ENCODE data around the gene MMP28. TPM values are rescaled to one million over a fixed set of nuclear protein-coding genes. Genes with fewer than 3 reads are reported as not detected.

MMP28 gene
- total RNA-seq, 1 experiment from 2014 or later, result 2.4 TPM

DNA sequence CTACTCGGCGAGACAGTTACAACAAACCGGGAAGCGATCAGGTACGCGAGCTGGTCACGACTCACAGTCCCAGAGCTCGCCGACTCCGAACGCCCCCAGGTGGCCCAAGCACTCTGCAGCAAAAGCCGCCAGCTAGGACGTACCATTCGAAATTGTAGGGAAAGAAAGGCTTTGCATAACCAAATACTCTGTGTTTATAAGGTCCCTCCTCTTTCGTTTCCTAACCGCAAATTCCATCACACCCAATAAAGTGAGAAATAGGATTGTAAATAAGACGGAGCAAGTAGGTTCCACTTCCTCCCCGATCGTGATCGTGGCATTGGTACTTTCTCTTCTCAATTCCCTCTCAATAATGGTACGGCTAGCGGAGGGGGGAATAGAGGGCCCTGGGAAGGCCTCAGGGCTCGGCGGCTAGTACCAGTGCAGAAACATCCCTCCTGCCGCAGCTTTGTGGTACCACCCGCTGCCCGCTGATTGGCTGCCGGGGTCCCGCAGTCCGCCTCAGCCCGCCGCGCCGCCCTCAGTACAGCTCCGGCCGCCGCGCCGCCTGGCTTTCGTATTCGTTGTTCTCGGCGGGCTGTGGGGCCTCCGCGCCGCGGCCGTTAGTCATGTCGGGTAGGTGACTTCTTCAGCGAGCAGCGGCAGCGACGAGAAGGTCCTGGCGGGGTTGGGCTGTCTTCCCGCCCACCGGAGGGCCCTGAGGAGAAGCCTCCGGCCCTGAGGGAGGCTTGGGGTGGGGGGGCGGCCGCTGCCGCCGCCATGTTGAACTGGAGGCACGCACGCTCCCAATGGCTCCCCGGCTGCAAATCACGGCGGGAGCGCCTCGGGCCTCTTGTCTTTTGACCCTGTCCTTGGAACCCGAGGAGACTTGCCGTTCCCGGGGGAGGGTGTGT, 13.8 kb upstream of the MMP28 start, which contains the start of gene TAF15:
TSS of gene TAF15 (plus strand) at position 523 of the 893 bp plus-strand sequence. CDS start at position 609, 86 bp downstream.
- Histone ChIP-seq H3K27me3 (ENCODE audit: low read length) (no peaks in the 10 kb centered on the region), H4K20me1 (ENCODE audit: low read length) (peaks cover 22% of the 10 kb centered on the region), H3K36me3 (ENCODE audit: low read depth, low read length) (peaks cover 8% of the 10 kb centered on the region; the same call in 1 of the 2 replicates), H3F3A (ENCODE audit: low read length, unreplicated experiment) (no peaks in the 10 kb centered on the region), H3K79me2 (ENCODE audit: low read length) (peaks cover 49% of the 10 kb centered on the region), H3K9me2 (replicated peaks; ENCODE audit: low read length) (no peaks in the 10 kb centered on the region), H3K4me2 (ENCODE audit: low read length) (peak within 1 kb of the TSS; percentile 97), H3K27ac (ENCODE audit: low read length) (peak within 1 kb of the TSS; percentile 88), H3K9ac (ENCODE audit: low read length) (peak within 1 kb of the TSS; percentile 93), H3K4me3 (ENCODE audit: low read length) (peak within 1 kb of the TSS; percentile 97), H3K9me3 (ENCODE audit: low read length) (no peaks in the 10 kb centered on the region), H3K4me1 (ENCODE audit: insufficient read depth, low read length) (peaks cover 31% of the 10 kb centered on the region), H2AFZ (ENCODE audit: low read length) (peak within 1 kb of the TSS; percentile 86)
- peak; percentile 90 for ATAC-seq
- no TSS peak for BruUV-seq (replicated peaks)
- DNase-seq, result peak; percentile 94
- CTCF ChIA-PET, result interaction anchor here (0.5 to 1.9 kb wide), 3 partner anchors 42 to 137 kb away, joined by 3 to 18 read pairs (median 11); no protein-coding TSS in a partner anchor
- intact Hi-C loops (cut with micrococcal nuclease), result loop anchor here (5.0 kb wide), 1 partner anchor 557 kb away; no protein-coding TSS in a partner anchor
- TF ChIP-seq EZH2phosphoT487 (IDR thresholded peaks at IDR 0.05; ENCODE audit: borderline replicate concordance, low read length) (no peak), EZH2 (IDR thresholded peaks at IDR 0.05; ENCODE audit: low read length, unreplicated experiment) (no peak)
- TF ChIP-seq, protein P1, sequence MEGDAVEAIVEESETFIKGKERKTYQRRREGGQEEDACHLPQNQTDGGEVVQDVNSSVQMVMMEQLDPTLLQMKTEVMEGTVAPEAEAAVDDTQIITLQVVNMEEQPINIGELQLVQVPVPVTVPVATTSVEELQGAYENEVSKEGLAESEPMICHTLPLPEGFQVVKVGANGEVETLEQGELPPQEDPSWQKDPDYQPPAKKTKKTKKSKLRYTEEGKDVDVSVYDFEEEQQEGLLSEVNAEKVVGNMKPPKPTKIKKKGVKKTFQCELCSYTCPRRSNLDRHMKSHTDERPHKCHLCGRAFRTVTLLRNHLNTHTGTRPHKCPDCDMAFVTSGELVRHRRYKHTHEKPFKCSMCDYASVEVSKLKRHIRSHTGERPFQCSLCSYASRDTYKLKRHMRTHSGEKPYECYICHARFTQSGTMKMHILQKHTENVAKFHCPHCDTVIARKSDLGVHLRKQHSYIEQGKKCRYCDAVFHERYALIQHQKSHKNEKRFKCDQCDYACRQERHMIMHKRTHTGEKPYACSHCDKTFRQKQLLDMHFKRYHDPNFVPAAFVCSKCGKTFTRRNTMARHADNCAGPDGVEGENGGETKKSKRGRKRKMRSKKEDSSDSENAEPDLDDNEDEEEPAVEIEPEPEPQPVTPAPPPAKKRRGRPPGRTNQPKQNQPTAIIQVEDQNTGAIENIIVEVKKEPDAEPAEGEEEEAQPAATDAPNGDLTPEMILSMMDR (conservative IDR thresholded peaks at IDR 0.05; ENCODE audit: low read depth, low read length), result peak; percentile 78
- POLR2A ChIA-PET (ENCODE audit: unreplicated experiment), result interaction anchor here (0.5 to 1.5 kb wide), 5 partner anchors 10 to 707 kb away, joined by 3 to 6 read pairs (median 4); no protein-coding TSS in a partner anchor

DNA sequence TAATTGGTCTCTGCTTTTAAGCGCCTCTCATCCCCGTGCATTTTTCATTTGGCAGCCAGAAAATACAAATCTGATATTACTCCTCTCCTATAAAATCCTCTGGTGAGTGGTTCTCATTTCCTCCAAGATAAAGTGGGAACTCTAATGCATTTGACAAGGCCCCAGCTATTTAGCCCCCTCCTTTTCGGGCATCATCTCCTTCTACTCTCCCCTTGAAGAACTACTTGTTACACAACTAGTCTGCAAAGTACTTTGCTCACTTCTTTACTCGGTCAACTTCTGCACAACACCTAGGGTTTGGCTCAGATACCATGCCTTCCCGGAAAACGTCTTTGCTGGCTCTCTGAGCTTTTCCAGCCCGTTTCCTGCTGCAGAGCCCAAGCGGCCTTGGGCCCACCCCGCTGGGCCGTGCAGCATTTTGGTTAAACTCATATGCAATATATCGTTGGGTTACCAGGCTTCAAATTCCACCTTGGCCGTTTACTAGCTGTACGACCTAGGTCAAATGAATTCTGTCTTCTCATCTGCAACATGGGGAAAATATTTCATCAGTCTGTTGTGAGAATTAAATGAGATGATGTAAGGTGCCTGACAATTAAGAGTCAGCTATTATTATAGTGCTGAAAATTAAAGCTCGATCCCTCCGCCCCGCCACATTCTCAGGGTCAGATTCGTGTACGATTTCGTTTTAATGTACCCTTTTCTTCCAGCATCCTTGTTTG, 13.0 kb upstream of the MMP28 start:
- BruUV-seq (replicated peaks), result TSS peak; percentile 98
- Histone ChIP-seq H3K36me3 (ENCODE audit: low read depth, low read length) (peaks cover 8% of the 10 kb centered on the region; the same call in 1 of the 2 replicates), H3K9me2 (replicated peaks; ENCODE audit: low read length) (no peaks in the 10 kb centered on the region), H3K79me2 (ENCODE audit: low read length) (peaks cover 41% of the 10 kb centered on the region), H3K9ac (ENCODE audit: low read length) (peak overlapping the region; percentile 93), H3K4me1 (ENCODE audit: insufficient read depth, low read length) (peaks cover 31% of the 10 kb centered on the region), H3K9me3 (ENCODE audit: low read length) (no peaks in the 10 kb centered on the region), H3K27ac (ENCODE audit: low read length) (peak overlapping the region; percentile 88), H3K4me3 (ENCODE audit: low read length) (peak overlapping the region; percentile 97), H3F3A (ENCODE audit: low read length, unreplicated experiment) (no peaks in the 10 kb centered on the region), H3K27me3 (ENCODE audit: low read length) (no peaks in the 10 kb centered on the region), H3K4me2 (ENCODE audit: low read length) (peak overlapping the region; percentile 89), H2AFZ (ENCODE audit: low read length) (peak overlapping the region; percentile 86), H4K20me1 (ENCODE audit: low read length) (peaks cover 22% of the 10 kb centered on the region)
- ATAC-seq (no peak), DNase-seq (no peak)
- intact Hi-C loops (cut with micrococcal nuclease), result loop anchor here (5.0 kb wide), 1 partner anchor 556 kb away; no protein-coding TSS in a partner anchor
- ChIA-PET POLR2A (ENCODE audit: unreplicated experiment) (interaction anchor here (0.5 to 1.5 kb wide), 4 partner anchors 9 to 708 kb away, joined by 3 to 6 read pairs (median 4); no protein-coding TSS in a partner anchor), CTCF (interaction anchor here (1.1 to 1.9 kb wide), 2 partner anchors 41 to 44 kb away, joined by 11 to 18 read pairs; no protein-coding TSS in a partner anchor)
- TF ChIP-seq EZH2phosphoT487 (IDR thresholded peaks at IDR 0.05; ENCODE audit: borderline replicate concordance, low read length), result no peak
- TF ChIP-seq, protein P1 (conservative IDR thresholded peaks at IDR 0.05; ENCODE audit: low read depth, low read length), result no peak
- TF ChIP-seq EZH2 (IDR thresholded peaks at IDR 0.05; ENCODE audit: low read length, unreplicated experiment), result no peak

All from PC-3 (cell line).